ENCODE measurements around the gene SLC5A6.

Gene SLC5A6

GRCh38 chr2:27223416-27223815 is 11.3 kb upstream of the SLC5A6 start:
- peaks cover 23 to 83% (median 65%) of the 10 kb centered on the region in 4 experiments for H3K36me3 ChIP-seq (ENCODE audit: control insufficient read depth in 4 of 4, insufficient read depth in 4 of 4, low read length in 3 of 4)
- ChIA-PET CTCF (interaction anchor here (1.0 to 2.1 kb wide), 3 partner anchors 9 to 53 kb away, joined by 3 to 8 read pairs (median 4); no protein-coding TSS in a partner anchor), POLR2A (no interaction called here)

DNA sequence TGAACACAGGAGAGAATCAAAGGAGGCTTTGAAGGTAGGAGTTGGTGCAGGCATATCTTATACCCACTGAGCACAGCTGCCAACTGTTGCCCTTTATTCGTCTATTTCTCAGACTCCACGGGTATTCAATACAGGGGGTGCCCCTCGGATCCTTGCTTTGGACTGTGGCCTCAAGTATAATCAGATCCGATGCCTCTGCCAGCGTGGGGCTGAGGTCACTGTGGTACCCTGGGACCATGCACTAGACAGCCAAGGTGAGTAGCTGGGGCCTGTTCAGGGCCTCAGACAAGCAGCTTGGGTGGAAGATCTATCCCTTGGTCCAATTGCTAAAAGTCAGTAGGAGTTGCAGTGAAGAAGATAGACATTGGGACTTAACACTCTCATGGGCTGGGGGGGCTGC is 10.3 kb upstream of the SLC5A6 start:
- Histone ChIP-seq H3K27ac (ENCODE audit: insufficient read depth in 1 of 2, low read depth in 1 of 2, low read length in 2 of 2, poor library complexity in 1 of 2, severe bottlenecking in 2 of 2) (no peak overlapping the region), H3K4me1 (ENCODE audit: control extremely low read depth in 1 of 4, control insufficient read depth in 4 of 4, insufficient read depth in 4 of 4, low read length in 3 of 4) (peaks cover 0 to 17% (median 9%) of the 10 kb centered on the region in 4 experiments), H3K4me3 (ENCODE audit: control insufficient read depth in 1 of 7, extremely low read depth in 1 of 7, insufficient read depth in 4 of 7, low read depth in 2 of 7, low read length in 6 of 7) (no peak overlapping the region), H3K27me3 (replicated peaks in 2 of 5; ENCODE audit: control insufficient read depth in 4 of 5, insufficient read depth in 5 of 5, low read length in 4 of 5) (no peaks in the 10 kb centered on the region), H3K9me3 (ENCODE audit: control extremely low read depth in 1 of 5, control insufficient read depth in 4 of 5, insufficient read depth in 2 of 5, low read depth in 1 of 5, low read length in 4 of 5) (no peaks in the 10 kb centered on the region), H3K36me3 (ENCODE audit: control insufficient read depth in 4 of 4, insufficient read depth in 4 of 4, low read length in 3 of 4) (peaks cover 23 to 80% (median 58%) of the 10 kb centered on the region in 4 experiments)
- POLR2A ChIA-PET, result no interaction called here
- WGBS (ENCODE audit: insufficient coverage), result 99% methylated on average over 5 of the region's 5 CpGs
- CTCF ChIA-PET, result interaction anchor here (1.0 to 2.1 kb wide), 3 partner anchors 10 to 29 kb away, joined by 3 to 8 read pairs (median 3); no protein-coding TSS in a partner anchor
- no peak for DNase-seq

More at GRCh38 chr2:27223416-27223815, 11.3 kb upstream of the SLC5A6 start:
- Histone ChIP-seq H3K4me3 (ENCODE audit: control insufficient read depth in 1 of 7, extremely low read depth in 1 of 7, insufficient read depth in 4 of 7, low read depth in 2 of 7, low read length in 6 of 7) (no peak overlapping the region), H3K4me1 (ENCODE audit: control extremely low read depth in 1 of 4, control insufficient read depth in 4 of 4, insufficient read depth in 4 of 4, low read length in 3 of 4) (peaks cover 0 to 7% (median 1%) of the 10 kb centered on the region in 4 experiments), H3K9me3 (ENCODE audit: control extremely low read depth in 1 of 5, control insufficient read depth in 4 of 5, insufficient read depth in 2 of 5, low read depth in 1 of 5, low read length in 4 of 5) (no peaks in the 10 kb centered on the region), H3K27me3 (replicated peaks in 2 of 5; ENCODE audit: control insufficient read depth in 4 of 5, insufficient read depth in 5 of 5, low read length in 4 of 5) (no peaks in the 10 kb centered on the region), H3K27ac (ENCODE audit: insufficient read depth in 1 of 2, low read depth in 1 of 2, low read length in 2 of 2, poor library complexity in 1 of 2, severe bottlenecking in 2 of 2) (no peak overlapping the region)
- 96% methylated on average over 6 of the region's 6 CpGs for WGBS (ENCODE audit: insufficient coverage)
- DNase-seq, result no peak

GRCh38 chr2:27221166-27221565 is 9.1 kb upstream of the SLC5A6 start:
- no peak overlapping the region for H3K27ac ChIP-seq (ENCODE audit: insufficient read depth in 1 of 2, low read depth in 1 of 2, low read length in 2 of 2, poor library complexity in 1 of 2, severe bottlenecking in 2 of 2)
- H3K9me3 ChIP-seq (ENCODE audit: control extremely low read depth in 1 of 5, control insufficient read depth in 4 of 5, insufficient read depth in 2 of 5, low read depth in 1 of 5, low read length in 4 of 5), result no peaks in the 10 kb centered on the region
- WGBS (ENCODE audit: insufficient coverage), result 97% methylated on average over 3 of the region's 3 CpGs
- H3K27me3 ChIP-seq (replicated peaks in 2 of 5; ENCODE audit: control insufficient read depth in 4 of 5, insufficient read depth in 5 of 5, low read length in 4 of 5), result no peaks in the 10 kb centered on the region
- H3K36me3 ChIP-seq (ENCODE audit: control insufficient read depth in 4 of 4, insufficient read depth in 4 of 4, low read length in 3 of 4), result peaks cover 21 to 75% (median 49%) of the 10 kb centered on the region in 4 experiments
- ChIA-PET POLR2A (no interaction called here), CTCF (interaction anchor here (0.8 kb wide), 1 partner anchor 11 kb away, joined by 4 read pairs; no protein-coding TSS in a partner anchor)
- peaks cover 0 to 24% (median 13%) of the 10 kb centered on the region in 4 experiments for H3K4me1 ChIP-seq (ENCODE audit: control extremely low read depth in 1 of 4, control insufficient read depth in 4 of 4, insufficient read depth in 4 of 4, low read length in 3 of 4)
- H3K4me3 ChIP-seq (ENCODE audit: control insufficient read depth in 1 of 7, extremely low read depth in 1 of 7, insufficient read depth in 4 of 7, low read depth in 2 of 7, low read length in 6 of 7), result no peak overlapping the region
- no peak for DNase-seq

DNA sequence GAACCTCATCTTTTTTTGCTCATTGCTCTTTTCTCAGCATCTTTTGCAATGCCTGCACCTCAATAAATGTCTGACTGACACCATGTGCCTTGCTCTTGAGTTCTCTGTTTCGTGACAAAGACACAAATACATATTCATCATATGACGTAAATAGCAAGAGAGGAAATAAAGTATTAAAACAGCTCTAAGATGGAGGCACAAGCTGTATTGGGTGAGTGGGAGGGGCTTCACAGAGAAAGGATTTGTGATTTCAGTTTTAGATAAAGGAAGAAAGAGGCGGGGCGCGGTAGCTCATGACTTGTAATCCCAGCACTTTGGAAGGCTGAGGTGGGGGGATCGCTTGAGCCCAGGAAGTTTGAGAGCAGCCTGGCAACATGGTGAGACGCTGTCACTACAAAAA is 8.0 kb upstream of the SLC5A6 start:
- Histone ChIP-seq H3K36me3 (ENCODE audit: control insufficient read depth in 4 of 4, insufficient read depth in 4 of 4, low read length in 3 of 4) (peaks cover 20 to 72% (median 42%) of the 10 kb centered on the region in 4 experiments), H3K4me1 (ENCODE audit: control extremely low read depth in 1 of 4, control insufficient read depth in 4 of 4, insufficient read depth in 4 of 4, low read length in 3 of 4) (peaks cover 0 to 24% (median 13%) of the 10 kb centered on the region in 4 experiments), H3K4me3 (ENCODE audit: control insufficient read depth in 1 of 7, extremely low read depth in 1 of 7, insufficient read depth in 4 of 7, low read depth in 2 of 7, low read length in 6 of 7) (no peak overlapping the region), H3K27me3 (replicated peaks in 2 of 5; ENCODE audit: control insufficient read depth in 4 of 5, insufficient read depth in 5 of 5, low read length in 4 of 5) (no peaks in the 10 kb centered on the region), H3K27ac (ENCODE audit: insufficient read depth in 1 of 2, low read depth in 1 of 2, low read length in 2 of 2, poor library complexity in 1 of 2, severe bottlenecking in 2 of 2) (no peak overlapping the region), H3K9me3 (ENCODE audit: control extremely low read depth in 1 of 5, control insufficient read depth in 4 of 5, insufficient read depth in 2 of 5, low read depth in 1 of 5, low read length in 4 of 5) (no peaks in the 10 kb centered on the region)
- DNase-seq, result no peak
- POLR2A ChIA-PET, result no interaction called here
- CTCF ChIA-PET, result interaction anchor here (0.6 to 1.2 kb wide), 4 partner anchors 14 to 336 kb away, joined by 3 read pairs; partner anchors contain the start of gene TRIM54
- WGBS (ENCODE audit: insufficient coverage), result 100% methylated on average over 6 of the region's 7 CpGs

- WGBS (ENCODE audit: insufficient coverage), result 100% methylated on average over 1 of the region's 2 CpGs
- Histone ChIP-seq H3K9me3 (ENCODE audit: control extremely low read depth in 1 of 5, control insufficient read depth in 4 of 5, insufficient read depth in 2 of 5, low read depth in 1 of 5, low read length in 4 of 5) (no peaks in the 10 kb centered on the region), H3K27me3 (replicated peaks in 2 of 5; ENCODE audit: control insufficient read depth in 4 of 5, insufficient read depth in 5 of 5, low read length in 4 of 5) (no peaks in the 10 kb centered on the region), H3K4me1 (ENCODE audit: control extremely low read depth in 1 of 4, control insufficient read depth in 4 of 4, insufficient read depth in 4 of 4, low read length in 3 of 4) (peaks cover 0 to 24% (median 13%) of the 10 kb centered on the region in 4 experiments), H3K36me3 (ENCODE audit: control insufficient read depth in 4 of 4, insufficient read depth in 4 of 4, low read length in 3 of 4) (peaks cover 14 to 63% (median 34%) of the 10 kb centered on the region in 4 experiments), H3K4me3 (ENCODE audit: control insufficient read depth in 1 of 7, extremely low read depth in 1 of 7, insufficient read depth in 4 of 7, low read depth in 2 of 7, low read length in 6 of 7) (no peak overlapping the region), H3K27ac (ENCODE audit: insufficient read depth in 1 of 2, low read depth in 1 of 2, low read length in 2 of 2, poor library complexity in 1 of 2, severe bottlenecking in 2 of 2) (no peak overlapping the region)
- CTCF ChIA-PET, result interaction anchor here (0.6 to 1.1 kb wide), 4 partner anchors 49 to 362 kb away, joined by 3 read pairs; partner anchors contain the start of gene TRIM54
- no peak for DNase-seq
- POLR2A ChIA-PET, result no interaction called here
These were observed 7.0 kb upstream of the SLC5A6 start for GRCh38 chr2:27219091-27219490.

GRCh38 chr2:27218614-27219013 is 6.5 kb upstream of the SLC5A6 start:
- no peaks in the 10 kb centered on the region for H3K27me3 ChIP-seq (replicated peaks in 2 of 5; ENCODE audit: control insufficient read depth in 4 of 5, insufficient read depth in 5 of 5, low read length in 4 of 5)
- ChIA-PET CTCF (interaction anchor here (0.6 to 1.1 kb wide), 3 partner anchors 48 to 362 kb away, joined by 3 read pairs; no protein-coding TSS in a partner anchor), POLR2A (no interaction called here)
- H3K27ac ChIP-seq (ENCODE audit: insufficient read depth in 1 of 2, low read depth in 1 of 2, low read length in 2 of 2, poor library complexity in 1 of 2, severe bottlenecking in 2 of 2), result no peak overlapping the region
- peaks cover under 1 to 25% (median 13%) of the 10 kb centered on the region in 4 experiments for H3K4me1 ChIP-seq (ENCODE audit: control extremely low read depth in 1 of 4, control insufficient read depth in 4 of 4, insufficient read depth in 4 of 4, low read length in 3 of 4)
- H3K9me3 ChIP-seq (ENCODE audit: control extremely low read depth in 1 of 5, control insufficient read depth in 4 of 5, insufficient read depth in 2 of 5, low read depth in 1 of 5, low read length in 4 of 5), result no peaks in the 10 kb centered on the region
- DNase-seq, result no peak
- H3K36me3 ChIP-seq (ENCODE audit: control insufficient read depth in 4 of 4, insufficient read depth in 4 of 4, low read length in 3 of 4), result peaks cover 13 to 59% (median 31%) of the 10 kb centered on the region in 4 experiments
- WGBS (ENCODE audit: insufficient coverage), result 86% methylated on average over 1 of the region's 4 CpGs
- peak overlapping the region in 1 of 7 experiments; percentile 85 for H3K4me3 ChIP-seq (ENCODE audit: control insufficient read depth in 1 of 7, extremely low read depth in 1 of 7, insufficient read depth in 4 of 7, low read depth in 2 of 7, low read length in 6 of 7)
